Measurements from ENCODE around the gene SLC5A10.
A peak's percentile ranks its signal among the peaks of the same experiment; 100 is the strongest.
"Not testable (repeated sequence)": the region's sequence is repeated elsewhere in the genome, so short reads cannot be mapped to it uniquely, and the experiment has no call there.

SLC5A10 gene

GRCh38 chr17:18948476-18949006, 3.4 kb upstream of the SLC5A10 start:
- DNase-seq, result no peak

GRCh38 chr17:18949566-18949965, 2.4 kb upstream of the SLC5A10 start:
- DNase-seq, result no peak

GRCh38 chr17:18950346-18950745, 1.6 kb upstream of the SLC5A10 start:
- DNase-seq, result no peak

GRCh38 chr17:18950944-18951905, 740 bp upstream of the SLC5A10 start:
- DNase-seq, result no peak

- no peak for DNase-seq
These were observed 1.3 kb downstream of the SLC5A10 start for GRCh38 chr17:18953231-18953728.

GRCh38 chr17:18954321-18954720, 2.4 kb downstream of the SLC5A10 start:
- no peak for DNase-seq

- no peak for DNase-seq
These were observed 3.0 kb downstream of the SLC5A10 start for GRCh38 chr17:18955009-18955408.

GRCh38 chr17:18956021-18956420, 4.1 kb downstream of the SLC5A10 start:
- not testable (repeated sequence) for DNase-seq

- DNase-seq, result no peak
These were observed 4.6 kb downstream of the SLC5A10 start for GRCh38 chr17:18956581-18956980.

GRCh38 chr17:18957831-18958230, 5.9 kb downstream of the SLC5A10 start:
- no peak for DNase-seq

GRCh38 chr17:18958611-18959010, 6.6 kb downstream of the SLC5A10 start:
- no peak for DNase-seq

- no peak for DNase-seq
These were observed 7.3 kb downstream of the SLC5A10 start for GRCh38 chr17:18959071-18959844.

GRCh38 chr17:18959845-18960240, 7.9 kb downstream of the SLC5A10 start:
- DNase-seq, result no peak

GRCh38 chr17:18960241-18960665, 8.3 kb downstream of the SLC5A10 start:
- no peak for DNase-seq

GRCh38 chr17:18960803-18961511, 9.0 kb downstream of the SLC5A10 start:
- DNase-seq, result peak in 1 of 2 experiments; percentile 60

GRCh38 chr17:18961634-18962493, 9.9 kb downstream of the SLC5A10 start:
- no peak for DNase-seq

GRCh38 chr17:18962494-18962815, 10.5 kb downstream of the SLC5A10 start:
- no peak for DNase-seq

- DNase-seq, result no peak
These were observed 11.4 kb downstream of the SLC5A10 start for GRCh38 chr17:18963126-18964017.

GRCh38 chr17:18964018-18964351, 12.0 kb downstream of the SLC5A10 start:
- no peak for DNase-seq

- DNase-seq, result no peak
These were observed 12.6 kb downstream of the SLC5A10 start for GRCh38 chr17:18964550-18964949.
